ENCODE data around the gene ZNF501. TPM values are rescaled to one million over a fixed set of nuclear protein-coding genes. Genes with fewer than 3 reads are reported as not detected.
A peak's percentile ranks its signal among the peaks of the same experiment; 100 is the strongest.

The ZNF501 gene
- total RNA-seq (2012; rRNA removed), result 3.2 and 4.7 TPM in 2 replicates
- polyA plus RNA-seq (2012; rRNA removed), result 1.1 and 1.3 TPM in 2 replicates
- polyA plus RNA-seq (2012; cell fraction: cytosol; rRNA removed), result 0.69 and 0.89 TPM in 2 replicates
- 0.39 and 1.1 TPM in 2 replicates for polyA plus RNA-seq (2012; cell fraction: nucleus; rRNA removed; ENCODE audit: low replicate concordance)
- percentile 52 among the genes with signal in this experiment for Bru-seq, nascent RNA
- percentile 45 among the genes with signal in this experiment for BruChase-seq, experiment 1, labeled RNA remaining after a 6-hour chase
- BruChase-seq, experiment 2, labeled RNA remaining after a 2-hour chase, result percentile 56 among the genes with signal in this experiment
- long read RNA-seq, partial matches to known transcripts, result 0 of 2 reads
- long read RNA-seq, other reads (novel, unspliced or antisense), result 0 of 2 reads

DNA sequence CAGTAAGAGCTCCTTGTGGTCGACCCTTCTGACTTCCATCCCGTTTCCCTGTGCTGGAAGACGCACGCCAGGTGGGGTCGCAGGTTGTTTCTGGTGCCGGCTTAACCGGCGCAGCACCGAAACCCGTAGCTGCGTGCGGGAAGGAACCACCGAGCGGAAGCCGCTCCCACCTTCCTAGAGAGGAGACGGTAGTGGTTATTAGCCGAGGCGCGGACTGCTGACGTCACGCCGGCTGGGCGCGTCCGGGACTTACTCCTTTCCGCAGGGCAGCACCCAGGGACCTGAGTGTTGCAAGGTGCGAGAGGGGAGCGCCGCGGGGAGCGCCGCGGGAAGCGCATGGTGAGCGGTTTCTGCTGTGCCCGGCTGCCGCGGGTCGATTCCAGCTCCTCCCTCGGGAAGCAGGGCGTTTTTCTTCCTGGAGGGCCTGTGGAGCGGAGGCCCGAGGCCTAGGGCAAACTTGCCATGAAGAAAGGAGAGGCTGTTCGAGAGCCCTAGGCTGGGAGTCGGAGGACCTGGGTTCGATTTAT, at the start of gene ZNF501:
Gene ZNF501 (plus strand): TSS at position 252 of the 527 bp plus-strand sequence. CDS start 4,787 bp downstream, outside the sequence.
- peaks cover 71% of the 10 kb centered on the region for H3K9me3 ChIP-seq (ENCODE audit: control insufficient read depth, insufficient read depth, low read length)
- H3K4me1 ChIP-seq (ENCODE audit: control insufficient read depth, insufficient read depth, low read length), result no peaks in the 10 kb centered on the region
- H2BK5ac ChIP-seq (ENCODE audit: low read depth, low read length, poor library complexity, severe bottlenecking), result peak within 1 kb of the TSS; percentile 16
- dilution Hi-C loops (cut with HindIII; ENCODE audit: low sequenced_read_pairs, unreplicated experiment), result no loop called here
- peak within 1 kb of the TSS; percentile 34 for H2AK9ac ChIP-seq (replicated peaks; ENCODE audit: low read depth, low read length, poor library complexity)
- no peaks in the 10 kb centered on the region for H3K27me3 ChIP-seq (ENCODE audit: control insufficient read depth, insufficient read depth, low read length)
- peak within 1 kb of the TSS; percentile 52 for H3K4ac ChIP-seq (ENCODE audit: low read depth, low read length)
- 0 out of 2 replicates have a peak, but pooled peaks have one; percentile 45 for TF ChIP-seq CEBPB (IDR thresholded peaks at IDR 0.05; ENCODE audit: low read depth, low read length)
- no peak for TF ChIP-seq POLR2A (IDR thresholded peaks at IDR 0.05; ENCODE audit: low read depth, low read length)
- no peak; the same call in 1 of the 2 replicates for TF ChIP-seq MAZ (IDR thresholded peaks at IDR 0.05; ENCODE audit: borderline replicate concordance, low read depth, low read length)
- TF ChIP-seq, protein P1, sequence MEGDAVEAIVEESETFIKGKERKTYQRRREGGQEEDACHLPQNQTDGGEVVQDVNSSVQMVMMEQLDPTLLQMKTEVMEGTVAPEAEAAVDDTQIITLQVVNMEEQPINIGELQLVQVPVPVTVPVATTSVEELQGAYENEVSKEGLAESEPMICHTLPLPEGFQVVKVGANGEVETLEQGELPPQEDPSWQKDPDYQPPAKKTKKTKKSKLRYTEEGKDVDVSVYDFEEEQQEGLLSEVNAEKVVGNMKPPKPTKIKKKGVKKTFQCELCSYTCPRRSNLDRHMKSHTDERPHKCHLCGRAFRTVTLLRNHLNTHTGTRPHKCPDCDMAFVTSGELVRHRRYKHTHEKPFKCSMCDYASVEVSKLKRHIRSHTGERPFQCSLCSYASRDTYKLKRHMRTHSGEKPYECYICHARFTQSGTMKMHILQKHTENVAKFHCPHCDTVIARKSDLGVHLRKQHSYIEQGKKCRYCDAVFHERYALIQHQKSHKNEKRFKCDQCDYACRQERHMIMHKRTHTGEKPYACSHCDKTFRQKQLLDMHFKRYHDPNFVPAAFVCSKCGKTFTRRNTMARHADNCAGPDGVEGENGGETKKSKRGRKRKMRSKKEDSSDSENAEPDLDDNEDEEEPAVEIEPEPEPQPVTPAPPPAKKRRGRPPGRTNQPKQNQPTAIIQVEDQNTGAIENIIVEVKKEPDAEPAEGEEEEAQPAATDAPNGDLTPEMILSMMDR (conservative IDR thresholded peaks at IDR 0.05; ENCODE audit: low read depth, low read length), result no peak
- TF ChIP-seq CHD1 (IDR thresholded peaks at IDR 0.05; ENCODE audit: low read depth, low read length), result no peak
- H4K5ac ChIP-seq (ENCODE audit: low read depth, low read length), result peak within 1 kb of the TSS; percentile 99
- POLR2A ChIA-PET (ENCODE audit: unreplicated experiment), result interaction anchor here (1.0 kb wide), 1 partner anchor 17 kb away, joined by 5 read pairs; the partner anchor contains the start of gene ZNF502
- 0 out of 2 replicates have a peak within 1 kb of the TSS, but pooled peaks have one; percentile 4 for H2BK120ac ChIP-seq (ENCODE audit: low read depth, low read length)
- H3K27ac ChIP-seq (ENCODE audit: insufficient read depth, low read length), result peak within 1 kb of the TSS; percentile 68
- peaks cover 8% of the 10 kb centered on the region for H3K36me3 ChIP-seq (ENCODE audit: control insufficient read depth, insufficient read depth, low read length)
- H3K79me1 ChIP-seq (ENCODE audit: low read depth in 1 of 2, low read length in 2 of 2), result peaks cover 5 to 7% of the 10 kb centered on the region in 2 experiments; a peak in 2 of 4 replicates
- H3K9me1 ChIP-seq (ENCODE audit: insufficient read depth, low read length), result no peaks in the 10 kb centered on the region
- H3K56ac ChIP-seq (ENCODE audit: extremely low read depth, insufficient read depth, low read length), result peak within 1 kb of the TSS; percentile 28; the same call in 1 of the 2 replicates
- in situ Hi-C loops (cut with MboI; ENCODE audit: low sequenced_read_pairs), result no loop called here
- intact Hi-C loops (cut with micrococcal nuclease), result loop anchor here (1.0 kb wide), 1 partner anchor 17 kb away; the partner anchor contains the start of gene ZNF502
- peak within 1 kb of the TSS; percentile 79; the same call in 1 of the 2 replicates for H3K23ac ChIP-seq (ENCODE audit: low read depth, low read length)
- peak within 1 kb of the TSS; percentile 74 for H3K18ac ChIP-seq (ENCODE audit: low read depth, low read length)
- CTCF ChIA-PET, result interaction anchor here (0.6 kb wide), 1 partner anchor 217 kb away, joined by 4 read pairs; no protein-coding TSS in a partner anchor
- no peak within 1 kb of the TSS for H2AK5ac ChIP-seq (ENCODE audit: low read depth, low read length)
- no peaks in the 10 kb centered on the region for H4K20me1 ChIP-seq (ENCODE audit: insufficient read depth, low read length)
- peak within 1 kb of the TSS; percentile 91 for H3K4me3 ChIP-seq (ENCODE audit: insufficient read depth, low read depth, low read length)
- peak; percentile 86 for DNase-seq
- ATAC-seq (ENCODE audit: low read depth), result peak; percentile 97
- H2BK20ac ChIP-seq (ENCODE audit: low read depth, low read length), result no peak within 1 kb of the TSS
- H4K91ac ChIP-seq (ENCODE audit: insufficient read depth, low read depth, low read length), result peak within 1 kb of the TSS; percentile 16; the same call in 1 of the 2 replicates
- no peak within 1 kb of the TSS for H2BK15ac ChIP-seq (ENCODE audit: low read depth, low read length)
- peak within 1 kb of the TSS; percentile 93 for H3K9ac ChIP-seq (ENCODE audit: low read depth, low read length)
- peak within 1 kb of the TSS; percentile 98 for H3K4me2 ChIP-seq (ENCODE audit: low read depth, low read length)
- no TSS peak for BruUV-seq (replicated peaks)
- peak within 1 kb of the TSS; percentile 93 for H2AFZ ChIP-seq (replicated peaks; ENCODE audit: low read length, poor library complexity)
- WGBS, 2 experiments (ENCODE audit: extremely low coverage in 2 of 2, insufficient read length in 1 of 2), result 0% methylated on average over 14 of the region's 46 CpGs; no CpG with 5 or more reads in 1 of the 2 experiments
- peak within 1 kb of the TSS; percentile 82 for H3K14ac ChIP-seq (replicated peaks; ENCODE audit: low read depth, low read length)
- peak within 1 kb of the TSS; percentile 89 to 90 for H4K8ac ChIP-seq (ENCODE audit: low read depth in 2 of 2, low read length in 2 of 2)

All from IMR-90 (cell line).